ENCODE data around the gene PIH1D2. TPM values are rescaled to one million over a fixed set of nuclear protein-coding genes. Genes with fewer than 3 reads are reported as not detected.

PIH1D2 gene
- polyA plus RNA-seq, 1 experiment, result 1.5 TPM

GRCh38 chr11:112044961-112045360, 28.9 kb downstream of the PIH1D2 start:
- no peak for TF ChIP-seq CTCF (IDR thresholded peaks at IDR 0.05; ENCODE audit: low read depth, low read length)
- ChIA-PET CTCF (no interaction called here), POLR2A (interaction anchor here (0.6 kb wide), 1 partner anchor 19 kb away, joined by 3 read pairs; no protein-coding TSS in a partner anchor)
- no peak for DNase-seq (ENCODE audit: low read depth, low spot score)
- H3K27me3 ChIP-seq (ENCODE audit: control insufficient read depth, insufficient read depth, low read length), result no peaks in the 10 kb centered on the region
- no peaks in the 10 kb centered on the region for H3K9me3 ChIP-seq (ENCODE audit: control insufficient read depth, insufficient read depth, low read length)
- H3K4me3 ChIP-seq (ENCODE audit: low read depth, low read length), result no peak overlapping the region
- no peak overlapping the region for H3K27ac ChIP-seq (ENCODE audit: low read depth, low read length)

GRCh38 chr11:112042961-112043304, 30.9 kb downstream of the PIH1D2 start:
- CTCF ChIA-PET, result no interaction called here
- no peak for TF ChIP-seq CTCF (IDR thresholded peaks at IDR 0.05; ENCODE audit: low read depth, low read length)
- Histone ChIP-seq H3K27me3 (ENCODE audit: control insufficient read depth, insufficient read depth, low read length) (no peaks in the 10 kb centered on the region), H3K9me3 (ENCODE audit: control insufficient read depth, insufficient read depth, low read length) (no peaks in the 10 kb centered on the region), H3K27ac (ENCODE audit: low read depth, low read length) (no peak overlapping the region), H3K4me3 (ENCODE audit: low read depth, low read length) (no peak overlapping the region)
- POLR2A ChIA-PET, result no interaction called here
- DNase-seq (ENCODE audit: low read depth, low spot score), result no peak

DNA sequence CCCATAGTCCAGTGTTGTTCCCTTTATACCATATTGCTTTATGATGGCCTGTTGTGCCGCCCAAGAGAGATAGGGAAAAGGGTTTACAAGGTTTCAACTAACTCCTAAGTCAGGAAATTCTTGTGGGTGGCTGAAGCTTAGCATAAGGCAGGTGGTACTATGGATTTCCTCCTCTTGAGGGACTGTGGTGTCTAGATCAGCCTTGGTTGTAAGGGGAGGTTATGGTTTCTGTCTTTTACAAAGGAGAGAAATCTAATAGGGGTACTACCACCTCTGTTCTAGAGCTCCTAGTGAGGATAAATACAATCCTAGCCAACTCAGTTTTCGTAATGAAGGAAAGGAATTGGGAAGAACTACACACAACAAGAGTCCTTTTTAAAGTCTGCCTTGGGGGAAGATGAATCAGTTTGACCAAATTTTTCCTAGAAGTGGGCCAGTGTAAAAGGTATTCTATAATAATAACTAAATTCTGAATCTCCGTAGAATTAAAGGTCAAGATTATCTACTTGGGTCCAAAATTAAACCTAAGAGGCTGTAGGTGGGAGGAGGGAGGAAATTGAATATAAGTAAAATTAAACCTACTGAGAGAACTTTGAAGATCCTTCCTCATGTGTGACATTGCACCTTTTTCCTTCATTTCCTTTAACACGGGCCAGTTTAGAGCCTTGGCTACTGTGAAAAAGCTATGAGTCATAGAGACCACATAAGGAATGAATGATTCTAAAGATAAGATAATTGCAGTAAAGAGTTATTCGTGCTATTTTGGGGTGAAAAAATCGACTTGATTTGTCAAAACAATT, 31.5 kb downstream of the PIH1D2 start:
- ChIA-PET CTCF (interaction anchor here (0.5 kb wide), 1 partner anchor 99 kb away, joined by 5 read pairs; no protein-coding TSS in a partner anchor), POLR2A (no interaction called here)
- Histone ChIP-seq H3K27ac (ENCODE audit: low read depth, low read length) (no peak overlapping the region), H3K27me3 (ENCODE audit: control insufficient read depth, insufficient read depth, low read length) (no peaks in the 10 kb centered on the region), H3K4me3 (ENCODE audit: low read depth, low read length) (no peak overlapping the region), H3K9me3 (ENCODE audit: control insufficient read depth, insufficient read depth, low read length) (no peaks in the 10 kb centered on the region)
- TF ChIP-seq CTCF (IDR thresholded peaks at IDR 0.05; ENCODE audit: low read depth, low read length), result no peak
- no peak for DNase-seq (ENCODE audit: low read depth, low spot score)

DNA sequence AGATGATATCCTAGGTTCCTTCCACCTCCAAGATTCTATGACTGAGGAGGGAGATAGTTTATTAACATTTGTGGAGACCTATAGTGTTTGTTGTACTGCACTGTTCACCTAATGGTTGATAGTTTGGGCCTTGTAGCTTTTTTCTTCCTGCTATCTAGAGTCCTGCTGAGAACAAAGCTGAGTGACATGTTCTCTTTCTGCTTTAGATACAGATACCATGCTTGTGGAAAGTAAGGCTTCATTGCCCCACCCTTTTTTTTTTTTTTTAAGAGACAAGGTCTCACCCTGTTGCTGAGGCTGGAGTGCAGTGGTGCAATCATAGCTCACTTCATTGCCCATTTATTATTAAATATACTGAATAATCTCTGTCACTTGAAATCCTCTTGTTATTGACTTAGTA, 36.3 kb downstream of the PIH1D2 start:
- no peaks in the 10 kb centered on the region for H3K27me3 ChIP-seq (ENCODE audit: control insufficient read depth, insufficient read depth, low read length)
- no peaks in the 10 kb centered on the region for H3K9me3 ChIP-seq (ENCODE audit: control insufficient read depth, insufficient read depth, low read length)
- ChIA-PET POLR2A (no interaction called here), CTCF (no interaction called here)
- no peak overlapping the region for H3K4me3 ChIP-seq (ENCODE audit: low read depth, low read length)
- TF ChIP-seq CTCF (IDR thresholded peaks at IDR 0.05; ENCODE audit: low read depth, low read length), result no peak
- DNase-seq (ENCODE audit: low read depth, low spot score), result no peak
- H3K27ac ChIP-seq (ENCODE audit: low read depth, low read length), result no peak overlapping the region

DNA sequence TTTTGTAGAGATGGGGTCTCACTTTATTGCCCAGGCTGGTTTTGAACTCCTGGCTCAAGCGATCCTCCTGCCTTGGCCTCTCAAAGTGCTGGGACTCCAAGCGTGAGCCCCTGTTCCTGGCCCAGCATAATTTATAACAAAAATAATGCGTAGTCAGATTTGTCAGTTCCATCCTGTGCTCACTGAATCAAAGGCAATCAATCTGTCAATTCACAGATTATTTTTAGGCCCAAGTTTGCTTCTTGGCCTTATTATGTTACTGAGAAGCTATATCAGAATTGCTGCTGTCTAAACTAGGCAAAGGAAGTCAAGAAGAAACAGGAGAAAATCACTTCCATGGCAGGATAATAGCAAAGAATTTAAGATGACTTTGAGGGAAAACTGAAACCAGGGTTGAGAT, 39.9 kb downstream of the PIH1D2 start:
- Histone ChIP-seq H3K27ac (ENCODE audit: low read depth, low read length) (no peak overlapping the region), H3K27me3 (ENCODE audit: control insufficient read depth, insufficient read depth, low read length) (no peaks in the 10 kb centered on the region), H3K4me3 (ENCODE audit: low read depth, low read length) (no peak overlapping the region), H3K9me3 (ENCODE audit: control insufficient read depth, insufficient read depth, low read length) (no peaks in the 10 kb centered on the region)
- DNase-seq (ENCODE audit: low read depth, low spot score), result no peak
- no peak for TF ChIP-seq CTCF (IDR thresholded peaks at IDR 0.05; ENCODE audit: low read depth, low read length)
- POLR2A ChIA-PET, result interaction anchor here (0.6 kb wide), 1 partner anchor 15 kb away, joined by 6 read pairs; no protein-coding TSS in a partner anchor
- CTCF ChIA-PET, result no interaction called here
